Ammon's horn (tissue), 1 donor: Measurements from ENCODE around the gene TM4SF5.

ENCODE experiments used
- DNase-seq: peaks from one replicate; pipeline ENCODE4 v3.0.0-alpha.2; 2016; ENCODE audit warnings: low spot score

The TM4SF5 gene

GRCh38 chr17:4771519-4772234 is at the start of gene TM4SF5:
Gene TM4SF5 (plus strand): TSS chr17:4771886. CDS start chr17:4771923, 37 bp downstream.
- no peak for DNase-seq

GRCh38 chr17:4722678-4723240 is 48.9 kb upstream of the TM4SF5 start:
- DNase-seq: no peak

GRCh38 chr17:4724650-4725049 is 47.0 kb upstream of the TM4SF5 start:
- no peak for DNase-seq

GRCh38 chr17:4725646-4726310 is 45.9 kb upstream of the TM4SF5 start:
- no peak for DNase-seq

GRCh38 chr17:4728124-4728523 is 43.6 kb upstream of the TM4SF5 start:
- no peak for DNase-seq

- DNase-seq: peak; percentile 70
Measured at GRCh38 chr17:4733073-4733531, 38.6 kb upstream of the TM4SF5 start.

- no peak for DNase-seq
Measured at GRCh38 chr17:4734857-4735475, 36.7 kb upstream of the TM4SF5 start.

GRCh38 chr17:4735876-4736651 is 35.6 kb upstream of the TM4SF5 start:
- peak; percentile 76 for DNase-seq

GRCh38 chr17:4738136-4739121 is 33.3 kb upstream of the TM4SF5 start:
- DNase-seq: no peak

GRCh38 chr17:4739122-4740024 is 32.3 kb upstream of the TM4SF5 start, which contains the start of the genes CXCL16 and ZMYND15:
Gene CXCL16 (minus strand): TSS chr17:4739928. CDS start chr17:4739339, 589 bp downstream.
Gene ZMYND15 (plus strand): TSS chr17:4739833. CDS start chr17:4740549, 716 bp downstream.
- DNase-seq: no peak

GRCh38 chr17:4740025-4740351 is 31.7 kb upstream of the TM4SF5 start:
- DNase-seq: no peak

- DNase-seq: no peak
Measured at GRCh38 chr17:4740584-4740983, 31.1 kb upstream of the TM4SF5 start.

- DNase-seq: no peak
Measured at GRCh38 chr17:4741544-4741943, 30.1 kb upstream of the TM4SF5 start.

- DNase-seq: no peak
Measured at GRCh38 chr17:4742133-4742532, 29.6 kb upstream of the TM4SF5 start.

- no peak for DNase-seq
Measured at GRCh38 chr17:4742629-4743028, 29.1 kb upstream of the TM4SF5 start.

GRCh38 chr17:4743216-4743615 is 28.5 kb upstream of the TM4SF5 start:
- no peak for DNase-seq

- DNase-seq: no peak
Measured at GRCh38 chr17:4743898-4744297, 27.8 kb upstream of the TM4SF5 start.

- no peak for DNase-seq
Measured at GRCh38 chr17:4744999-4745969, 26.4 kb upstream of the TM4SF5 start.
